HG03354 (cell line): ENCODE data around the gene HEMK1.

ENCODE experiments used
- ATAC-seq: cut with Tn5 transposase; IDR thresholded peaks from one replicate; pipeline ENCODE4 v1.9.1; 2021; ENCODE audit warnings: mild to moderate bottlenecking; ENCODE audit not compliant: unreplicated experiment, poor library complexity, severe bottlenecking

The HEMK1 gene

DNA sequence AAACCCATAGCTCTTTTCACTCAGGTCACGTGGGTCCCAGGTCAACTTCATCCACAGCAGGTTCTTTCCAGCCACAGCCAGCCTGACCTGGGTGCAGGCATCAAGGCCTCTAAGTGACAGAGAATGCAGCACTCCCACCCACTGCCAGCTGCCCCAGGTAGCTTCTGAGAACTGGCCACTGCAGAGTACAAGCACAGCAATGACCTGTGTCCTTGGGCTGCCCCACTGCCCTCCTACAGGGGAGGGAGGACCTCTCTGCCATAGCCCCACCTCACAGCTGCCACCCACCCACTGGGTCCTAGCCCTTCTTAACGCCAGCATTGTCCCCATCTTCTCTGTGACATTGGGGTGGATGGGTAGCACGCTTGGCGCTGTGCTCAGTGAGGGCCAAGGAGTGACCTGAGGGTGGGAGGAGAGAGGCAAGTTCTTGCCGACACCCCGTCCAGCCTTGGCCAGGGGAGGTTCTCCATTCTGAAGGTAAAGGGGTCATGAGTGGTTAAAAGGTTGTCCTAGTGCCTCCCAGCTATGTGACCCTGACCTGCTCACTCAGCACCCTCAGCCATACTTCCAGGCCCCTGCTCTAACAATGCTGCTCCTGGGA, 29.9 kb downstream of the HEMK1 start:
- ATAC-seq: no peak

- ATAC-seq: no peak
Measured at GRCh38 chr3:50599716-50600118, 30.4 kb downstream of the HEMK1 start.

- no peak for ATAC-seq
Measured at GRCh38 chr3:50600141-50600753, 30.9 kb downstream of the HEMK1 start.

DNA sequence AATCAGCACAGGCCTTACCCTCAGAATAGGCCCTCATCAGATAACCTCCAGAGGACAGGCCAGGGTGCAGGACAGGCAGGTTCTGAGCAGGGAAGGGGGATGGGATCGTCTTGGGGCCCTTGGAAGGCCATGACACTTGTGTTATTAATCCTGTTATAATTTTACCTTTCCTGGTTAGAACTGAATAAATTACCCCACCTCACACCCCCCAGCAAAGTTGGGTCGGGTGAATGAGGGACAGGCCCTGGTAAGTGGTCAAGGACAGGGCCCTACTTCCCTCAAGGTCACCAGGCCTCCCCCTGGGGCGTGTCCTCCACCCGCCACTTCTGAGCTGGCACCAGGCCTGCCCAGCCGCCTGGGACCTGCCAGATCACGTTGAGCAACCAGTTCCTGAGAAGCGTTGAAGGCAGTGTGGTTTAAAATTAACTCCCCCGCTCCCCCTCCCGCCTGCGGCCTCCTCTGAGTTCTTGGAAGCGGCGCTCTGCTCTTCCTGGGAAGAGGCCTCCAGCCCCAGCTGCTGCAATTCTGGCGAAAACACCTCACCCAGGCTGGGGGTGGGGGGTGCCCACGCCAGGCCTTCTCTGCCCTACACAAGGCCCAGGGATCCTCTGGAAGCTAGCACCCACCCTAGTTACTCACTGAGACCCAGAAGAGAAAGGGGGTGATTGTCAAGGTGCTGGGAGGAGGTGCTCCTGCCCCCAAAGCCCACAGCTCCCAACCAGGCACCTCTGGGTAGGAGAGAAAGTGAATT, 31.7 kb downstream of the HEMK1 start:
- peak; percentile 69 for ATAC-seq

DNA sequence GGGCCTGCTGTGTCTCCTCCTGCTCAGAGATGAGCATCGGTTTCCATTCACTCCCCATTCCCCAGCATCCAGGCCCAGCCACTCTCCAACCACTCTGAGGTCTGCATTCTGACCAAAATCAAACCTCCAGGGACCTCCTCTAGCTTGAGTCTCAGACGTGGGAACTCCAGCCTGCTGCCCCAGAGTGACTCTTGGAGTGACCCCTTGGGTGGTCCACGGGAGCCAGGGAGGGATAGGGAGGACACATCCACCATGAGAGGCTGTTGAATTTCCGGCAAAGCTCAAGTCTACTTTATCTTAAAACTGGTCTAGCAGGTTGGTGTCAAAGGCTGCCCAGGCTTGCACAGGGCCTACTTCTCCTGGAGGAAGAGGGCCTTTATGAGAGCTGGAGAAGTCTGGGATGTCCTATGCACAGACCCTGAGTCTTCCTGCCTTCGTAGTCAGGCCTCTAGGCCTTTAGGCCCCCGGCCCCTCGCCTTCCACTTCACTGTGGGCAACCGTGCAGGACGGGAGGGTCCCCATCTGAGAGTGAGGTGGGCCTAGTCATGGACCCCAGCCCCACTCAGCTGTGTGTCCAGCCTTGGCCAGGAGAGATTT, 33.4 kb downstream of the HEMK1 start:
- ATAC-seq: no peak

- no peak for ATAC-seq
Measured at GRCh38 chr3:50603261-50604109, 34.2 kb downstream of the HEMK1 start.

DNA sequence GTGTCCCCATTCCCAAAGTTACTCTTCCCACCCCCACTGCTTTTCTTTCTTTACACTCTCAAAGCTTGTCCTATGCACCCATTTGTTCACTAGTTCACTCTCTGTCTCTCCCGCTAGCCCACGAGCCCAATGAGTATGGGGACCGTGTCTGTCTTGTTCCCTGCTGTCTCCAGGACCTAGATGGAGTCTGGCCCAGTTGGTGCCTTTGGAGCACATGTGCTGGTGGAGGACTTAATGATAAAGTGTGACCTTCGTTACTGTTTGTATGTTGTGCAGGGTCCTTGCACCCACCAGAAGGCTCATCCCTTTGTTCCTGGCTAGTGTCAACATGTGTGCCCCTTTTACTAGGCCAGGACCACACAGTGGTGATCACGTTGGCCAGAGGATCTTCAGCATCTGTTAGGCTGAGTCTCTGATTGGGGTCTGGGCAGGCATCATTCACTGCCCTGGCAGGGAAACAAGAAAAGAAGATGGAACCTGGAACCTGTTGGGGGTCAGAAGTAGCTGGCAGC, 34.8 kb downstream of the HEMK1 start:
- no peak for ATAC-seq

GRCh38 chr3:50604628-50605588, 35.6 kb downstream of the HEMK1 start:
- ATAC-seq: peak; percentile 46

GRCh38 chr3:50605901-50606326, 36.6 kb downstream of the HEMK1 start:
- no peak for ATAC-seq

GRCh38 chr3:50606596-50606995, 37.3 kb downstream of the HEMK1 start:
- no peak for ATAC-seq

DNA sequence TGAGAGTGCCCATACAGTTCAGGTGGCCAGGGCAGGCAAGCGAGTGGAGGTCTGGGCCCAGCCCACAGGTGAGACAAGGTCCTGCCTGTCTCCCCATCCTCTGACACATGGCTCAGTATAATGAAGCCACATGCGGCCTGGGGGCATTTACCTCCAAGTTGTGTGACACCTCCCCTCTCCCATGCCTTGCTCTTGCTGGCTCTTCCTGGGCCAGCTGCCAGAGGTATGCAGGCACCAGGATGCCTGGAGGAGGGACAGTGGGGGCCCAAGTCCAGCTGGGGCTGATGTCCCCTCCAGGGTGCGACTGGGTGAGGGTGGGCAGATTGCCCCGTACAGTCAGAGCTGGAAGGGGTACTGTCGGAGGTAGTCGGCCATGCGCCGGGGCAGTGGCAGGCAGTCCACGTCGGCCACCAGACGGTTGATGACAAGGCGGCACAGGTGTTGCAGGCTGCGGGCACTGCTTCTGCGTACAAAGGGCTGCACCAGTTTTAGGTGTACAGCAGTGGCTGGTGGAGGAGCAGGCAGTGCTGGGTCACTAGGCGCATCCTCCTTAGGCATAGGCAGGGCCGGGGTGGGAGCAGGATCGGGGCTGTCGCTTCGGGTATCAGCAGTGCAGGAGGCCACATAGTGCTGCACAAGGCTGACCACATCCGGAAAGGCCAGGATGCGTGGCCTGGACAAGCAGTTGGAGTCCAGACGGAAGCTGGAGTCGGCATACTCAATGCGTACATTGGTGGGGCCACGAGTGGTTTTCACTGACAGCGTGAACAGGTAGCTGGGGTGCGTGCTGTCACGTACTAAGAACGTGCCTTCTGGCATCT, 38.2 kb downstream of the HEMK1 start:
- no peak for ATAC-seq

DNA sequence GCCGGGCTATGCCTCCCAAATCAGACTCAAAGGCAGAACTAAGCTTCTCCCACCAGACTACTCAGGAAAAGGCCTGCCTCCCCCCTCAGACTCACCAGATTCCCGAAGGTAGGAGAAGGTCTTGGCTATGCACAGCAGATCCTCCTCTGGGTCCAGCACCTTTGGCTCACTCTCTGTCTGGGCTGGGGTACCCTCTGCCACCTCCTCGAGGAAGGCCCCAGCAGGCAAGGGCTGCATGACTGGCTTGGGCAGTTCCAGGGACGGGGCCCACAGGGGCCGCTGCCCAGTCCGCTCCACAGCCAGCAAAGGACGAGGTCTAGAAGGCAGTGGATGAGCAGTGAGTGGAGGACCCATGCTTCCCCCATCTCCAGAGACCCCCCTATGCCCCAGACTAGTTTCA, 39.0 kb downstream of the HEMK1 start:
- no peak for ATAC-seq

DNA sequence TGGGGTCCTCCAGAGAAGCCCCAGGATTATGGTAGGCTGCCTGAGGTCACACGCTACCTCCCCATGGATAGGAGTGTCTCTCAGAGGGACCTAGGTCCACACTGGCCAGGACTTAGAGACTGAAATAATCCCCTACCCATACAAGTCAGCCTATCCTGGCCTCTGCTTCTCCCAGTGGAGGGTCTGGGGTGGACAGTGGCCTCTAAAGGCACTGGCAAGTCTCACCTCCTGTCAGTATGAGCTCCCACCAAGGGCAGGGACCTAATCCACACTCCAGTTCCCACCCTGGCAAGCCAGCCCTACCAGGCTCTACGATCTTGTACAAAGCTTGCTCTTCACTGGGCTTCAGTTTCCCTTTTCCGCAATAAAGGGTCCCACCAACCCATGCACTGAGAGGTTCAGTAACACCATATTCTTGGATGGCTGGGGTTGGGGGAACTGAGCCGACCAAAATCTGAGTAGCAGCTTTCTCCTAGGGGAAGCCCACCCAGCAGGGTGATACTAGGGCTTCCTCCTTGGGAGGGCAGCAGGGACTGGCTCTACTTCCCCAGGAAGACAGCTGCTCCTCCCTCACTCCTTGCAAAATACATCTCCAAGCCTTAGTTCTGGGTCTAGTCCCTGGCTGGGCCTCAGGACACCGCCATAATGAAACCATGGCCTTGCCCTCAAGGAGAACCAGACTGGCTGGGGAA, 39.9 kb downstream of the HEMK1 start:
- ATAC-seq: no peak

DNA sequence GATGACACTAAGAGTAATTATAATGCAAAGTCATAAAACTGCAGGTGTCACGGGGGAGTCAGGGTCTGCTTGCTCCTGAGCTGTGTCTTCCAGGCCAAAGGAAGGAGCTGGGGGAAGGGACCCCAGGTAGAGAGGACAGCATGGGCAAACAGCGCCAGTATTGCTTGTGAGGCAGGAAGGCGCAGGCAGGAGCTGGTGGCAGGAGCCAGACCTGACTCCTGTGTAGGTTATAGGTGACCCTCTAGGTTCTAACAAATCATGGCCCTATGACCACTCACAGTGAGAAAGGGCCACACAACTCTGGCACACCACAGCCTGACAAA, 40.4 kb downstream of the HEMK1 start:
- ATAC-seq: no peak

- ATAC-seq: no peak
Measured at GRCh38 chr3:50610181-50610971, 41.1 kb downstream of the HEMK1 start.

DNA sequence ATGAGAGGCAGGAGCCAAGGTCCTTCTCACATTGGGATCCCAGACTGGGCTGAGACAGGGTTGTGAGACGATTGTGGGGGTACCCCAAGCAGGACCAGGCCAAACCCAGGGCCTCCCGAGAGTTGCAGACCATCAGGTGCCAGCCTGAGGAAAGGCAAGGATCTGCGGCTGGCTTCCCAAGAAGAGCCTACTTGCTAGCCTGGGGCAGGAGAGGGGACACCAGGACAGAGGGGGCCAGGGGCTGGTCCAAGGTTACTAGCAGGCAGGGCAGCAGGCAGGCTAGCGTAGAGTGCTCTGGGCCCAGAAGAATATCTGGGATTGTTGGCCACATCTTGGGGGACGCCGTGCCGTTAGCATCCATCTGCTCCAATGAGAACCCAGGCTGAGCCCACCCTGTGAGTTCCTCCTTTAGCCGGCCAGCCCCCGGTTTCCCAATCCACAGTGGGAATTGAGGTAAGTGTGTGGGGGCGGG, 41.7 kb downstream of the HEMK1 start:
- no peak for ATAC-seq
